Left lung (tissue), 10 donors: ENCODE results near the gene PTX4. TPM values are rescaled to one million over a fixed set of nuclear protein-coding genes. Genes with fewer than 3 reads are reported as not detected.
"Not testable (repeated sequence)": the region's sequence is repeated elsewhere in the genome, so short reads cannot be mapped to it uniquely, and the experiment has no call there.

Source experiments
- ATAC-seq: fragments of 200-7000 bp; cut with Tn5 transposase; one replicate; pipeline ENCODE4 v1.9.1; 2020; ENCODE audit warnings: moderate library complexity
- DNase-seq, 4 donors: peaks; one replicate each; pipeline ENCODE4 v3.0.0-alpha.2; 2013 to 2020
- H3K27ac ChIP-seq, 2 donors: fragments of 200-600 bp; sonication (generic) in 1 of 2; one replicate each; pipeline versions ENCODE4 v1.5.0 to v1.8.0; 2020 to 2021
- H3K27me3 ChIP-seq, 2 donors: fragments of 200-600 bp; sonication (generic) in 1 of 2; one replicate each; pipeline versions ENCODE4 v1.5.0 to v1.8.0; 2020 to 2021
- H3K36me3 ChIP-seq, 2 donors: fragments of 200-600 bp; sonication (generic) in 1 of 2; one replicate each; pipeline versions ENCODE4 v1.5.0 to v1.8.0; 2020 to 2021
- H3K4me1 ChIP-seq, 2 donors: fragments of 200-600 bp; one replicate each; pipeline ENCODE4 v1.8.0; 2021
- H3K4me3 ChIP-seq, 2 donors: fragments of 200-600 bp; sonication (generic) in 1 of 2; one replicate each; pipeline versions ENCODE4 v1.5.0 to v1.8.0; 2020 to 2021; ENCODE audit warnings: mild to moderate bottlenecking in 1 of 2
- H3K9me3 ChIP-seq, 2 donors: fragments of 200-600 bp; sonication (generic) in 1 of 2; one replicate each; pipeline versions ENCODE4 v1.5.0 to v1.8.0; 2020 to 2021
- intact Hi-C, 2 donors: fragments of 100-400 bp; cut with DNase I; formaldehyde crosslinking; loops; one replicate each; pipeline versions ENCODE4 v1.11.2 to v1.14.2; 2022
- polyA plus RNA-seq, 6 donors: library from polyadenylated mRNA; unstranded; fragments of 120-200 nt; gene quantifications; one replicate each; pipeline ENCODE4 v1.2.1, GENCODE V29; 2013; ENCODE audit not compliant: insufficient read length in 6 of 6
- total RNA-seq, 2 donors: library from RNA; stranded (reverse); fragmentation: NEBNext Ultra II Directional; extraction: Animal tissue kit (Norgen Biotek cat#: 25700); gene quantifications; one replicate each; pipeline ENCODE4 v1.2.1, GENCODE V29; 2021
- TF ChIP-seq, protein P1 (sequence below), 2 donors: fragments of 200-600 bp; sonication (generic) in 1 of 2; IDR thresholded peaks; one replicate each; pipeline versions ENCODE4 v1.5.0 to v1.8.0; 2021; ENCODE audit warnings: antibody characterized with exemption in 2 of 2
- donor health status: DM: no; HTN: yes; CAD: no.
- donor health status: DM: no; HTN: no; CAD: no.

The PTX4 gene
- total and polyA plus RNA-seq, 8 donors, result 0.15 to 0.20 (median 0.20) TPM; not detected in 5

DNA sequence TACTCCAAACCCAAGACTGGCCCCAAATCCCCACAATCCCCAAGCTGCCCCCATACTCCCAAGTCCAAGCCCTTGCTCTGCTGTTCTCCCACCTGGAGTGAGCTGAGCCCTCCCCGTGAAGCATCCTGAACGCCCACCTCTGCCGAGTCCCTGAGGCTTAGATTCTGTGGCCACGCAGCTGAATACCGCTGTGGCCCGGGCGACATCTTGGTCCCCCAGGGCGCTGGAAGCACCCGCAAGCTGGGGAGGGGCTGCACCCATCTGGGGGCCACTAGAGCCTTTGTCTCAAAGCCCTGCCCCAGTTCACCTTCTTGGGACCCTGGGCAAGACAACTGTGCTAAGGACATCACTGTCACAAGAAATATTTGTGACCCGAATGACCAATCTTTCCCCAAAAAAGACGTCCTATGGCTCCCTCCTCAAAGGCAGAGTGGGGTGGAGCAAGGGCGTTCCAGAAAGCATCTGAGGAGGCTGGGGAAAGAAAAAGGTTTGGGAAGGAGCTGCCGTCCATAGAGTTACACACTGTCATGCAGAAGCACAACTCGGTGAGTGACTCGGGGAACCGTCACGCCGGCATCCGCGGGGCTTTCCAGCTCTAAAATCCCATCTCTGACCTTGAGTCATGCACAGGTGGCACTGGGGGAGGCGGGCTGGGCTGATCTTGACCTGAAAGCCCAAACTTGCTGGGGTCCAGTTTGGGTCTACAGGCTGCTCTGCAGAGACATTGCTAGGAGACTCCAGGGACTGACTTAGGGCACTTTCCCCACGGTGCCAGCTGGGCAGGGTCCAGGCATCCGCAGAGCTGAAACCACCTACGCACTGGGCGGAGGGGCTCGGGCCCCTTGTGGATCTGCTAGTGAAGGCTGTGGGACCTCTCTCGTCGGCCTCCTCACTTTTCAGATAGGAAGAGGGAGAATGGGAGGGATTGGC lies 6.6 kb downstream of the PTX4 start:
- no peaks in the 10 kb centered on the region for H3K36me3 ChIP-seq
- no peaks in the 10 kb centered on the region for H3K4me1 ChIP-seq
- no peaks in the 10 kb centered on the region for H3K27me3 ChIP-seq
- intact Hi-C loops, result no loop called here
- H3K27ac ChIP-seq, result no peak overlapping the region
- ATAC-seq (no peak), DNase-seq (no peak)
- TF ChIP-seq, protein P1, sequence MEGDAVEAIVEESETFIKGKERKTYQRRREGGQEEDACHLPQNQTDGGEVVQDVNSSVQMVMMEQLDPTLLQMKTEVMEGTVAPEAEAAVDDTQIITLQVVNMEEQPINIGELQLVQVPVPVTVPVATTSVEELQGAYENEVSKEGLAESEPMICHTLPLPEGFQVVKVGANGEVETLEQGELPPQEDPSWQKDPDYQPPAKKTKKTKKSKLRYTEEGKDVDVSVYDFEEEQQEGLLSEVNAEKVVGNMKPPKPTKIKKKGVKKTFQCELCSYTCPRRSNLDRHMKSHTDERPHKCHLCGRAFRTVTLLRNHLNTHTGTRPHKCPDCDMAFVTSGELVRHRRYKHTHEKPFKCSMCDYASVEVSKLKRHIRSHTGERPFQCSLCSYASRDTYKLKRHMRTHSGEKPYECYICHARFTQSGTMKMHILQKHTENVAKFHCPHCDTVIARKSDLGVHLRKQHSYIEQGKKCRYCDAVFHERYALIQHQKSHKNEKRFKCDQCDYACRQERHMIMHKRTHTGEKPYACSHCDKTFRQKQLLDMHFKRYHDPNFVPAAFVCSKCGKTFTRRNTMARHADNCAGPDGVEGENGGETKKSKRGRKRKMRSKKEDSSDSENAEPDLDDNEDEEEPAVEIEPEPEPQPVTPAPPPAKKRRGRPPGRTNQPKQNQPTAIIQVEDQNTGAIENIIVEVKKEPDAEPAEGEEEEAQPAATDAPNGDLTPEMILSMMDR (IDR thresholded peaks at IDR 0.05), result no peak
- no peak overlapping the region for H3K4me3 ChIP-seq
- H3K9me3 ChIP-seq, result no peaks in the 10 kb centered on the region

DNA sequence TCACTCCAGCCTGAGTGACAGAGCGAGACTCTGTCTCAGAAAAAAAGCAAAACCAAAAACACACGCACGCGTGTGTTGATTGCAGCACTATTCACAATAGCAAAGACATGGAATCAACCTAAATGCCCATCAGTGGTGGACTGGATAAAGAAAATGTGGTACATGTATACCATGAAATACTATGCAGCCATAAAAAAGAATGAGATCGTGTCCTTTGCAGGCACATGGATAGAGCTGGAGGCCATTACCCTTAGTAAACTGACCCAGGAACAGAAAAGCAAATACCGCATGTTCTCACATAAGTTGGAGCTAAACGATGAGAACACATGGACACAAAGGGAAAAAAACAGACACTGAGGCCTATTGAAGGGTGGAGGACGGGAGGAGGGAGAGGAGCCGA lies 9.8 kb downstream of the PTX4 start:
- DNase-seq, H3K27ac ChIP-seq, H3K9me3 ChIP-seq, H3K27me3 ChIP-seq, H3K36me3 ChIP-seq, ATAC-seq, intact Hi-C loops, H3K4me3 ChIP-seq: not testable (repeated sequence)
- H3K4me1 ChIP-seq, result peaks cover 4 to 17% of the 10 kb centered on the region in 2 donors

- no peak for ATAC-seq
- Histone ChIP-seq H3K27me3 (no peaks in the 10 kb centered on the region), H3K27ac (no peak overlapping the region), H3K9me3 (no peaks in the 10 kb centered on the region), H3K4me1 (peaks cover 8 to 36% of the 10 kb centered on the region in 2 donors), H3K4me3 (no peak overlapping the region), H3K36me3 (no peaks in the 10 kb centered on the region)
- TF ChIP-seq, protein P1 (IDR thresholded peaks at IDR 0.05), result no peak
- intact Hi-C loops, result no loop called here
- no peak for DNase-seq
These were observed 11.7 kb downstream of the PTX4 start for GRCh38 chr16:1477033-1477432.

DNA sequence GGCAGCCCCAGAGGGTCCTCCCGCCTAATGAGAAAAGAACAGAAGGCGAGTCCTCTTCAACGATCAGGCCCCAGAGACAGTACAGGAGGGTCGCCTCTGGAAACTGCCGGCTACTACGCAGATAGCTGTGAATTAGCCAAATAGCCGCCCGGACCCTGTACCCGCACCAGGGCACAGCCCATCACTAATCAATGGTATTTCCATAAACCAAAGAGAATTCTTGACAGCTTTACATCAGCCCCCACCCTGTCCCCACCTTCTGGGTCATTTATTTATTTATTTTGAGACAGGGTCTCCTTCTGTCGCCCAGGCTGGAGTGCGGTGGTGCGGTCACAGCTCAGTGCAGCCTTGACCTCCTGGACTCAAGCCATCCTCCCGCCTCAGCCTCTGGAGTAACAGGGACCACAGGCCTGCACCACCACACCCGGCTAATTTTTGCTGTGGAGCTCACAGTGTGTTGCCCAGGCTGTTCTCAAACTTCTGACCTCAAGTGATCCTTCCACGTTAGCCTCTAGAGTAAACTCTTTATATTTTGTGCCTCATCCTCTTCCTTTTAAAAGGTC lies 13.1 kb downstream of the PTX4 start:
- H3K4me3 ChIP-seq, result peak overlapping the region; percentile 76 to 91
- DNase-seq (no peak), ATAC-seq (no peak)
- H3K36me3 ChIP-seq, result no peaks in the 10 kb centered on the region
- no peaks in the 10 kb centered on the region for H3K27me3 ChIP-seq
- H3K27ac ChIP-seq, result peak overlapping the region; percentile 78 to 94
- TF ChIP-seq, protein P1 (IDR thresholded peaks at IDR 0.05), result no peak
- H3K4me1 ChIP-seq, result peaks cover 16 to 50% of the 10 kb centered on the region in 2 donors
- intact Hi-C loops, result no loop called here
- H3K9me3 ChIP-seq, result no peaks in the 10 kb centered on the region

DNA sequence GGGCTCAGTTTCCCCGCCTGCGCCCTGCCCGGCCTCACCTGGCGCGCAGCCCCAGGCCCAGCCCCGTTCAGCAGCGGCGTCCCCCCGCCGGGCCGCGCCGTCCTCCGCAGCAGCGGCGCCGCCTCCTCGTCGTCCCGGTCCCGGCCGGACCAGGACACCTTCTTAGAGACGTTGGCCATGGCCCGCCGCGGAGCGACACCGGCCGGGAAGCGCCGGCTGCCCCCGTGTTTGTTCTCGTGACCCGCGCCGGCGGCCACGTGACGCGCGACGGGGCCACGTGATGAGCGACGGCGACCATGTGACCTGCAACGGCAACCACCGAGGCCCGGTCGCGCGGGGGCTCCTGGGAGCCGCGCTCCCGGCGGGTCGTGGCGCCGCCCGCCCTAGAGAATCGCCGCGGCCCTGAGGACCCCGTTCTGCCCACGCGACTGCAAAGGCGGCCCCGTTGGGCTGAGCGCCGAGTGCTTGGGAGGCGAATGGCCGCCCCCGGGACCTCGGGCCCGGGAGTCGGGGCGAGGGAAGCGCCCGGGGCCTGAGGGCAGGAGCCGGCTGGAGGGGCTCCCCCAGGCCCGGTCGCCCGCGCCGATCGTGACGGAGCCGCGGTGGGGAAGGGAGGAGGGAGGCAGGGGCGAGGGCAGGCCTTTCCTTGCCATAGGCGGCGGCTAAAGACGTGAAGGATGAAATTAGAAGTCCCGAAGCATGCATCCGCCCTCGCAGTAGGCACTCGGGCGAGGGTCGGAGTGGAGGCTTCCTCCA lies 13.8 kb downstream of the PTX4 start, which contains the start of gene CLCN7:
Gene CLCN7 (minus strand): TSS at position 233 of the 756 bp plus-strand sequence. CDS start 54 bp downstream, at position 179.
- Histone ChIP-seq H3K4me3 (peak within 1 kb of the TSS; percentile 76 to 91), H3K4me1 (peaks cover 21 to 56% of the 10 kb centered on the region in 2 donors), H3K27me3 (no peaks in the 10 kb centered on the region), H3K36me3 (no peaks in the 10 kb centered on the region), H3K9me3 (no peaks in the 10 kb centered on the region), H3K27ac (peak within 1 kb of the TSS; percentile 78 to 94)
- intact Hi-C loops, result no loop called here
- DNase-seq (peak; percentile 78 to 97 (median 90)), ATAC-seq (peak; percentile 91)
- TF ChIP-seq, protein P1 (IDR thresholded peaks at IDR 0.05), result no peak
